ENCODE measurements around the gene CAPN12.
"Not testable (repeated sequence)": the region's sequence is repeated elsewhere in the genome, so short reads cannot be mapped to it uniquely, and the experiment has no call there.

The CAPN12 gene

GRCh38 chr19:38765214-38765613 is 20.9 kb upstream of the CAPN12 start:
- no peak for DNase-seq (ENCODE audit: low read depth)
- H3K4me3 ChIP-seq (ENCODE audit: control insufficient read depth, low read depth, low read length) = no peak overlapping the region
- TF ChIP-seq CTCF (IDR thresholded peaks at IDR 0.05; ENCODE audit: control insufficient read depth, insufficient read depth, low read depth, low read length, missing control alignments) = no peak

GRCh38 chr19:38763795-38764220 is 19.5 kb upstream of the CAPN12 start:
- H3K4me3 ChIP-seq (ENCODE audit: control insufficient read depth, low read depth, low read length) = no peak overlapping the region
- DNase-seq (ENCODE audit: low read depth) = no peak
- no peak for TF ChIP-seq CTCF (IDR thresholded peaks at IDR 0.05; ENCODE audit: control insufficient read depth, insufficient read depth, low read depth, low read length, missing control alignments)

- not testable (repeated sequence) for H3K4me3 ChIP-seq (ENCODE audit: control insufficient read depth, low read depth, low read length); DNase-seq (ENCODE audit: low read depth)
Measured at GRCh38 chr19:38761884-38762389, 17.7 kb upstream of the CAPN12 start.

- not testable (repeated sequence) for H3K4me3 ChIP-seq (ENCODE audit: control insufficient read depth, low read depth, low read length); DNase-seq (ENCODE audit: low read depth)
Measured at GRCh38 chr19:38760805-38761517, 16.7 kb upstream of the CAPN12 start.

GRCh38 chr19:38759590-38760003 is 15.3 kb upstream of the CAPN12 start:
- no peak overlapping the region for H3K4me3 ChIP-seq (ENCODE audit: control insufficient read depth, low read depth, low read length)
- TF ChIP-seq CTCF (IDR thresholded peaks at IDR 0.05; ENCODE audit: control insufficient read depth, insufficient read depth, low read depth, low read length, missing control alignments) = no peak
- DNase-seq (ENCODE audit: low read depth) = no peak

GRCh38 chr19:38754196-38754595 is 9.9 kb upstream of the CAPN12 start:
- H3K4me3 ChIP-seq (ENCODE audit: control insufficient read depth, low read depth, low read length); DNase-seq (ENCODE audit: low read depth): not testable (repeated sequence)

- DNase-seq (ENCODE audit: low read depth); H3K4me3 ChIP-seq (ENCODE audit: control insufficient read depth, low read depth, low read length): not testable (repeated sequence)
Measured at GRCh38 chr19:38753783-38754182, 9.5 kb upstream of the CAPN12 start.

GRCh38 chr19:38745316-38745715 is 1.0 kb upstream of the CAPN12 start:
- TF ChIP-seq CTCF (IDR thresholded peaks at IDR 0.05; ENCODE audit: control insufficient read depth, insufficient read depth, low read depth, low read length, missing control alignments) = no peak

GRCh38 chr19:38744874-38745273 is 600 bp upstream of the CAPN12 start:
- no peak for TF ChIP-seq CTCF (IDR thresholded peaks at IDR 0.05; ENCODE audit: control insufficient read depth, insufficient read depth, low read depth, low read length, missing control alignments)
- DNase-seq (ENCODE audit: low read depth) = no peak
- no peak overlapping the region for H3K4me3 ChIP-seq (ENCODE audit: control insufficient read depth, low read depth, low read length)

More at GRCh38 chr19:38745316-38745715, 1.0 kb upstream of the CAPN12 start:
- H3K4me3 ChIP-seq (ENCODE audit: control insufficient read depth, low read depth, low read length) = no peak overlapping the region
- no peak for DNase-seq (ENCODE audit: low read depth)
